ENCODE results near the gene GABRA5. TPM values are rescaled to one million over a fixed set of nuclear protein-coding genes. Genes with fewer than 3 reads are reported as not detected.
"Not testable (repeated sequence)": the region's sequence is repeated elsewhere in the genome, so short reads cannot be mapped to it uniquely, and the experiment has no call there.

GABRA5 gene
- total and polyA plus RNA-seq, 2 experiments from 2014 or later = 0.22 to 0.29 TPM

GRCh38 chr15:26892182-26892518, 25.3 kb downstream of the GABRA5 start:
- in situ Hi-C loops (cut with MboI) = loop anchor here (10.0 kb wide), 1 partner anchor 123 kb away; no protein-coding TSS in a partner anchor
- peak; percentile 14 for DNase-seq
- H3K27ac ChIP-seq = no peak overlapping the region
- H3K36me3 ChIP-seq (ENCODE audit: low read depth) = no peaks in the 10 kb centered on the region
- H3K4me3 ChIP-seq = peak overlapping the region; percentile 65
- TF ChIP-seq EZH2 (IDR thresholded peaks at IDR 0.05; ENCODE audit: insufficient read depth, poor library complexity, severe bottlenecking) (no peak), EZH2phosphoT487 (IDR thresholded peaks at IDR 0.05; ENCODE audit: insufficient read depth, low read depth) (no peak)
- no peaks in the 10 kb centered on the region for H3K79me2 ChIP-seq (ENCODE audit: insufficient read depth)
- no peaks in the 10 kb centered on the region for H4K20me1 ChIP-seq (ENCODE audit: insufficient read depth)
- no peaks in the 10 kb centered on the region; the same call in 1 of the 2 replicates for H3K4me1 ChIP-seq (ENCODE audit: insufficient read depth)
- 2 to 3% methylated on average over 24 of the region's 24 CpGs for WGBS, 2 experiments (ENCODE audit: low coverage in 1 of 2, low lambda C conversion rate in 2 of 2, missing lambda C conversion rate in 2 of 2)
- peak overlapping the region; percentile 70 for H2AFZ ChIP-seq
- no peaks in the 10 kb centered on the region for H3F3A ChIP-seq (ENCODE audit: insufficient read depth)
- no peaks in the 10 kb centered on the region for H3K9me3 ChIP-seq (ENCODE audit: low read depth)
- H3K9ac ChIP-seq = no peak overlapping the region
- H3K27me3 ChIP-seq (replicated peaks; ENCODE audit: insufficient read depth) = no peaks in the 10 kb centered on the region
- H3K9me2 ChIP-seq (ENCODE audit: insufficient read depth) = no peaks in the 10 kb centered on the region
- H3K4me2 ChIP-seq (ENCODE audit: unreplicated experiment) = peak overlapping the region; percentile 70

DNA sequence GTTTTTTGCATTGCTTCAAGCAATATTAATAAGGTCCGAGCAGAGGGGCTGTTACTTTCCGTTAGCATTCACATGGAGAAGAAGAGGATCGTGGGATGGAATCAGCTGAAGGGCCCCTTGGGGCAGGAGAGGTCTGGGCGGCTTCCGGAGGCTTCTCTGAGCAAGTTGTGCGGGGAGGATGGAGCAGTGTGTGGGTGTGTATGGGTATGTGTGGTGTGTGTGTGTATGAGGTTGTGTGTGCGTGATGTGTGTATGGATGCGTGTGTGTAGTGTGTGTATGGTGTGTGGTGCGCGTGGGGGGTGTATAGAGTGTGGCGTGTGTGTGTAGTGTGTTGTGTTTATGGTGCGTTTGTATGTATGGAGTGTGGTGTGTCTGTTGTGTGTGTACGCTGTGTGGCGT, 25.8 kb downstream of the GABRA5 start:
- no peaks in the 10 kb centered on the region for H3K79me2 ChIP-seq (ENCODE audit: insufficient read depth)
- no peaks in the 10 kb centered on the region for H3K9me2 ChIP-seq (ENCODE audit: insufficient read depth)
- DNase-seq = no peak
- WGBS, 2 experiments (ENCODE audit: low coverage in 1 of 2, low lambda C conversion rate in 2 of 2, missing lambda C conversion rate in 2 of 2) = 78 to 81% methylated on average over 14 of the region's 14 CpGs
- no peaks in the 10 kb centered on the region for H3K9me3 ChIP-seq (ENCODE audit: low read depth)
- TF ChIP-seq EZH2 (IDR thresholded peaks at IDR 0.05; ENCODE audit: insufficient read depth, poor library complexity, severe bottlenecking) = no peak
- TF ChIP-seq EZH2phosphoT487 (IDR thresholded peaks at IDR 0.05; ENCODE audit: insufficient read depth, low read depth) = no peak
- no peak overlapping the region for H3K4me3 ChIP-seq
- no peaks in the 10 kb centered on the region for H3F3A ChIP-seq (ENCODE audit: insufficient read depth)
- in situ Hi-C loops (cut with MboI) = loop anchor here (10.0 kb wide), 1 partner anchor 122 kb away; no protein-coding TSS in a partner anchor
- no peaks in the 10 kb centered on the region; the same call in 1 of the 2 replicates for H3K4me1 ChIP-seq (ENCODE audit: insufficient read depth)
- no peak overlapping the region for H2AFZ ChIP-seq
- no peaks in the 10 kb centered on the region for H4K20me1 ChIP-seq (ENCODE audit: insufficient read depth)
- H3K4me2 ChIP-seq (ENCODE audit: unreplicated experiment) = no peak overlapping the region
- H3K27me3 ChIP-seq (replicated peaks; ENCODE audit: insufficient read depth) = no peaks in the 10 kb centered on the region
- H3K27ac ChIP-seq = no peak overlapping the region
- H3K9ac ChIP-seq = no peak overlapping the region
- H3K36me3 ChIP-seq (ENCODE audit: low read depth) = no peaks in the 10 kb centered on the region

- Histone ChIP-seq H3K9ac (no peak overlapping the region), H3K27ac (no peak overlapping the region), H3K9me2 (ENCODE audit: insufficient read depth) (no peaks in the 10 kb centered on the region), H3F3A (ENCODE audit: insufficient read depth) (no peaks in the 10 kb centered on the region), H3K79me2 (ENCODE audit: insufficient read depth) (no peaks in the 10 kb centered on the region), H3K36me3 (ENCODE audit: low read depth) (no peaks in the 10 kb centered on the region), H2AFZ (no peak overlapping the region), H3K27me3 (replicated peaks; ENCODE audit: insufficient read depth) (no peaks in the 10 kb centered on the region), H4K20me1 (ENCODE audit: insufficient read depth) (no peaks in the 10 kb centered on the region), H3K9me3 (ENCODE audit: low read depth) (no peaks in the 10 kb centered on the region), H3K4me1 (ENCODE audit: insufficient read depth) (no peaks in the 10 kb centered on the region; the same call in 1 of the 2 replicates), H3K4me2 (ENCODE audit: unreplicated experiment) (no peak overlapping the region), H3K4me3 (no peak overlapping the region)
- 80 to 84% methylated on average over 21 to 34 of the region's 35 CpGs for WGBS, 2 experiments (ENCODE audit: low coverage in 1 of 2, low lambda C conversion rate in 2 of 2, missing lambda C conversion rate in 2 of 2)
- no peak for DNase-seq
- in situ Hi-C loops (cut with MboI) = loop anchor here (10.0 kb wide), 1 partner anchor 121 kb away; no protein-coding TSS in a partner anchor
- TF ChIP-seq EZH2 (IDR thresholded peaks at IDR 0.05; ENCODE audit: insufficient read depth, poor library complexity, severe bottlenecking) (no peak), EZH2phosphoT487 (IDR thresholded peaks at IDR 0.05; ENCODE audit: insufficient read depth, low read depth) (no peak)
Observed at GRCh38 chr15:26893351-26894065, 26.6 kb downstream of the GABRA5 start.

GRCh38 chr15:26894181-26894580, 27.3 kb downstream of the GABRA5 start:
- Histone ChIP-seq H3K79me2 (ENCODE audit: insufficient read depth) (no peaks in the 10 kb centered on the region), H3K27ac (no peak overlapping the region), H2AFZ (no peak overlapping the region), H3F3A (ENCODE audit: insufficient read depth) (no peaks in the 10 kb centered on the region), H3K36me3 (ENCODE audit: low read depth) (no peaks in the 10 kb centered on the region), H3K4me3 (no peak overlapping the region), H3K9me3 (ENCODE audit: low read depth) (no peaks in the 10 kb centered on the region), H4K20me1 (ENCODE audit: insufficient read depth) (no peaks in the 10 kb centered on the region), H3K27me3 (replicated peaks; ENCODE audit: insufficient read depth) (no peaks in the 10 kb centered on the region), H3K4me1 (ENCODE audit: insufficient read depth) (no peaks in the 10 kb centered on the region; the same call in 1 of the 2 replicates), H3K4me2 (ENCODE audit: unreplicated experiment) (no peak overlapping the region), H3K9ac (no peak overlapping the region), H3K9me2 (ENCODE audit: insufficient read depth) (no peaks in the 10 kb centered on the region)
- WGBS, 2 experiments (ENCODE audit: low coverage in 1 of 2, low lambda C conversion rate in 2 of 2, missing lambda C conversion rate in 2 of 2) = 69 to 73% methylated on average over 23 to 26 of the region's 26 CpGs
- in situ Hi-C loops (cut with MboI) = loop anchor here (10.0 kb wide), 1 partner anchor 121 kb away; no protein-coding TSS in a partner anchor
- DNase-seq = no peak
- TF ChIP-seq EZH2 (IDR thresholded peaks at IDR 0.05; ENCODE audit: insufficient read depth, poor library complexity, severe bottlenecking) (no peak), EZH2phosphoT487 (IDR thresholded peaks at IDR 0.05; ENCODE audit: insufficient read depth, low read depth) (no peak)

DNA sequence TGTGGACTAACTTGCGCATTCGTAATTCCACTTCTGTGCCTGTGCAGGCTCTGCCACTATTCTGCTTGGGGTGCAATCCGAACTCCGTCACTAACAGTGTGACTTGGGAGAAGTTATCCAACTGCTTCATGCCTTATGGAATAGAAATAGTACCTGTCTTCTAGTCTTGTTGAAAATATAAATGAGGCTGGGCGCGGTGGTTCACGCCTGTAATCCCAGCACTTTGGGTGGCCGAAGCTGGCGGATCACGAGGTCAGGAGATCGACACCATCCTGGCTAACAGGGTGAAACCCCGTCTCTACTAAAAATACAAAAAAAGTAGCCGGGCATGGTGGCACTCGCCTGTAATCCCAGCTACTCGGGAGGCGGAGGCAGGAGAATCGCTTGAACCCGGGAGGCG, 28.5 kb downstream of the GABRA5 start:
- not testable (repeated sequence) for H3K27me3 ChIP-seq (replicated peaks; ENCODE audit: insufficient read depth); H3F3A ChIP-seq (ENCODE audit: insufficient read depth); H3K9ac ChIP-seq; H2AFZ ChIP-seq; H4K20me1 ChIP-seq (ENCODE audit: insufficient read depth); H3K4me3 ChIP-seq; DNase-seq; H3K4me1 ChIP-seq (ENCODE audit: insufficient read depth); H3K9me2 ChIP-seq (ENCODE audit: insufficient read depth); H3K27ac ChIP-seq; H3K4me2 ChIP-seq (ENCODE audit: unreplicated experiment); H3K9me3 ChIP-seq (ENCODE audit: low read depth); H3K79me2 ChIP-seq (ENCODE audit: insufficient read depth); H3K36me3 ChIP-seq (ENCODE audit: low read depth)
- in situ Hi-C loops (cut with MboI) = loop anchor here (10.0 kb wide), 1 partner anchor 119 kb away; no protein-coding TSS in a partner anchor
- 84 to 90% methylated on average over 17 to 19 of the region's 19 CpGs for WGBS, 2 experiments (ENCODE audit: low coverage in 1 of 2, low lambda C conversion rate in 2 of 2, missing lambda C conversion rate in 2 of 2)

All from GM23248 (cell line).